IMR-90 (cell line): ENCODE data around the gene PGGHG. TPM values are rescaled to one million over a fixed set of nuclear protein-coding genes. Genes with fewer than 3 reads are reported as not detected.

Experiments
- ATAC-seq: fragments of 200-7000 bp; cut with Tn5 transposase; 2 replicates; pipeline ENCODE4 v1.9.1; 2020; ENCODE audit warnings: low read depth, mild to moderate bottlenecking, moderate library complexity
- BruUV-seq: library from RNA; stranded (reverse); fragments of 400-500 nt; replicated peaks from 2 replicates; lab custom pipeline; 2021; lab: Mats Ljungman, UMichigan
- CTCF ChIA-PET: fragments of 300-600 bp; formaldehyde crosslinking; extraction: SDS; loops from one replicate; lab custom pipeline; 2021; ENCODE audit warnings: antibody characterized with exemption; lab: Yijun Ruan, JAX
- POLR2A ChIA-PET: fragments of 300-600 bp; sonication (Branson Sonifier 250); formaldehyde crosslinking; loops from one replicate; lab custom pipeline; 2022; ENCODE audit warnings: antibody characterized with exemption; ENCODE audit not compliant: unreplicated experiment; lab: Charles Lee
- DNase-seq: peaks from one replicate; pipeline ENCODE4 v3.0.0; 2013
- H2AFZ ChIP-seq: replicated peaks from 2 replicates; pipeline ENCODE3; 2013; ENCODE audit warnings: low read length, mild to moderate bottlenecking; ENCODE audit not compliant: poor library complexity
- H2AK5ac ChIP-seq: 2 replicates; pipeline ENCODE4 v1.6.1; 2013; ENCODE audit warnings: low read depth, low read length, inconsistent platforms
- H2AK9ac ChIP-seq: replicated peaks from 2 replicates; pipeline ENCODE3; 2013; ENCODE audit warnings: mild to moderate bottlenecking, low read depth, low read length, moderate library complexity; ENCODE audit not compliant: poor library complexity
- H2BK120ac ChIP-seq: 2 replicates; pipeline ENCODE4 v1.6.1; 2013; ENCODE audit warnings: low read depth, low read length, inconsistent platforms
- H2BK15ac ChIP-seq: 3 replicates; pipeline ENCODE4 v1.6.1; 2013; ENCODE audit warnings: low read depth, low read length, inconsistent platforms
- H2BK20ac ChIP-seq: 2 replicates; pipeline ENCODE4 v1.6.1; 2013; ENCODE audit warnings: low read depth, mild to moderate bottlenecking, inconsistent platforms, low read length, moderate library complexity
- H2BK5ac ChIP-seq: 2 replicates; pipeline ENCODE4 v1.6.1; 2013; ENCODE audit warnings: mild to moderate bottlenecking, low read depth, low read length, inconsistent platforms; ENCODE audit not compliant: poor library complexity, severe bottlenecking
- H3K14ac ChIP-seq: replicated peaks from 2 replicates; pipeline ENCODE4 v1.6.1; 2013; ENCODE audit warnings: low read depth, low read length, inconsistent platforms
- H3K18ac ChIP-seq: 2 replicates; pipeline ENCODE4 v1.6.1; 2013; ENCODE audit warnings: low read depth, low read length, control low read depth
- H3K23ac ChIP-seq: 2 replicates; pipeline ENCODE4 v1.6.1; 2013; ENCODE audit warnings: low read depth, low read length, inconsistent platforms
- H3K27ac ChIP-seq: 2 replicates; pipeline ENCODE4 v1.5.1; 2013; ENCODE audit warnings: mild to moderate bottlenecking, control low read depth, low read length; ENCODE audit not compliant: insufficient read depth
- H3K27me3 ChIP-seq: 2 replicates; pipeline ENCODE4 v1.6.1; 2013; ENCODE audit warnings: low read length; ENCODE audit not compliant: control insufficient read depth, insufficient read depth
- H3K36me3 ChIP-seq: 2 replicates; pipeline ENCODE4 v1.6.1; 2013; ENCODE audit warnings: low read length, mixed read lengths; ENCODE audit not compliant: control insufficient read depth, insufficient read depth
- H3K4ac ChIP-seq: 2 replicates; pipeline ENCODE4 v1.6.1; 2013; ENCODE audit warnings: low read depth, low read length, inconsistent platforms
- H3K4me1 ChIP-seq: 2 replicates; pipeline ENCODE4 v1.6.1; 2013; ENCODE audit warnings: low read length, mixed read lengths; ENCODE audit not compliant: control insufficient read depth, insufficient read depth
- H3K4me2 ChIP-seq: 2 replicates; pipeline ENCODE4 v1.6.1; 2013; ENCODE audit warnings: low read depth, mild to moderate bottlenecking, control low read depth, low read length, moderate library complexity
- H3K4me3 ChIP-seq: 2 replicates; pipeline ENCODE4 v1.5.1; 2013; ENCODE audit warnings: low read depth, mild to moderate bottlenecking, control low read depth, low read length, moderate library complexity; ENCODE audit not compliant: insufficient read depth
- H3K56ac ChIP-seq: 2 replicates; pipeline ENCODE4 v1.6.1; 2013; ENCODE audit warnings: low read length, inconsistent platforms; ENCODE audit not compliant: insufficient read depth; ENCODE audit errors: extremely low read depth
- H3K79me1 ChIP-seq, 2 experiments: 2 replicates each; pipeline ENCODE4 v1.6.1; 2013; ENCODE audit warnings: low read length in 2 of 2, inconsistent platforms in 1 of 2, low read depth in 1 of 2
- H3K9ac ChIP-seq: 2 replicates; pipeline ENCODE4 v1.6.1; 2013; ENCODE audit warnings: low read depth, low read length, control low read depth
- H3K9me1 ChIP-seq: 2 replicates; pipeline ENCODE4 v1.6.1; 2013; ENCODE audit warnings: low read length, inconsistent platforms; ENCODE audit not compliant: insufficient read depth
- H3K9me3 ChIP-seq: 2 replicates; pipeline ENCODE4 v1.6.1; 2013; ENCODE audit warnings: low read length; ENCODE audit not compliant: control insufficient read depth, insufficient read depth
- H4K20me1 ChIP-seq: 2 replicates; pipeline ENCODE4 v1.6.1; 2013; ENCODE audit warnings: low read length, inconsistent platforms; ENCODE audit not compliant: insufficient read depth
- H4K5ac ChIP-seq: 2 replicates; pipeline ENCODE4 v1.6.1; 2013; ENCODE audit warnings: mild to moderate bottlenecking, low read depth, low read length, control low read depth
- H4K8ac ChIP-seq, 2 experiments: 2 replicates each; pipeline ENCODE4 v1.6.1; 2013; ENCODE audit warnings: low read depth in 2 of 2, low read length in 2 of 2, control low read depth in 1 of 2, inconsistent platforms in 1 of 2
- H4K91ac ChIP-seq: 2 replicates; pipeline ENCODE4 v1.6.1; 2013; ENCODE audit warnings: low read depth, low read length, inconsistent platforms; ENCODE audit not compliant: insufficient read depth
- BHLHE40 ChIP-seq: fragments of 150-350 bp; IDR thresholded peaks from 2 replicates; pipeline ENCODE4 v1.6.1; 2016; ENCODE audit warnings: mild to moderate bottlenecking, low read depth, low read length
- CHD1 ChIP-seq: IDR thresholded peaks from 2 replicates; pipeline ENCODE4 v1.6.1; 2012; ENCODE audit warnings: low read depth, low read length, improper control_type of control experiment
- FOS ChIP-seq: fragments of 150-350 bp; IDR thresholded peaks from 2 replicates; pipeline ENCODE4 v1.6.1; 2016; ENCODE audit warnings: low read depth, low read length
- MAFK ChIP-seq: IDR thresholded peaks from 2 replicates; pipeline ENCODE4 v1.6.1; 2012; ENCODE audit warnings: low read depth, low read length, improper control_type of control experiment
- MAZ ChIP-seq: IDR thresholded peaks from 2 replicates; pipeline ENCODE4 v1.6.1; 2012; ENCODE audit warnings: low read depth, mild to moderate bottlenecking, low read length, improper control_type of control experiment, moderate library complexity, borderline replicate concordance
- MXI1 ChIP-seq: IDR thresholded peaks from 2 replicates; pipeline ENCODE4 v1.6.1; 2012; ENCODE audit warnings: low read depth, mild to moderate bottlenecking, low read length, moderate library complexity, borderline replicate concordance
- NFE2L2 ChIP-seq: fragments of 150-350 bp; IDR thresholded peaks from 2 replicates; pipeline ENCODE4 v1.6.1; 2016; ENCODE audit warnings: low read depth, mild to moderate bottlenecking, low read length
- POLR2A ChIP-seq: IDR thresholded peaks from 2 replicates; pipeline ENCODE4 v1.6.1; 2012; ENCODE audit warnings: mild to moderate bottlenecking, low read depth, low read length
- RAD21 ChIP-seq: IDR thresholded peaks from 2 replicates; pipeline ENCODE4 v1.6.1; 2012; ENCODE audit warnings: low read length, improper control_type of control experiment
- RCOR1 ChIP-seq: IDR thresholded peaks from 2 replicates; pipeline ENCODE4 v1.6.1; 2012; ENCODE audit warnings: mild to moderate bottlenecking, low read length, improper control_type of control experiment; ENCODE audit not compliant: insufficient replicate concordance
- RFX5 ChIP-seq: IDR thresholded peaks from 2 replicates; pipeline ENCODE4 v1.8.0; 2012; ENCODE audit warnings: low read depth, mild to moderate bottlenecking, low read length, moderate library complexity
- SMC3 ChIP-seq: fragments of 150-350 bp; IDR thresholded peaks from 2 replicates; pipeline ENCODE4 v1.6.1; 2016; ENCODE audit warnings: low read depth, mild to moderate bottlenecking, antibody characterized with exemption, low read length, moderate library complexity
- WGBS, 2 experiments: methylation state at CpG; one replicate each; pipeline versions ENCODE4 v1.1.5 to v1.1.7; 2013; ENCODE audit warnings: missing lambda C conversion rate in 2 of 2; ENCODE audit not compliant: insufficient read length in 1 of 2; ENCODE audit errors: extremely low coverage in 2 of 2; 5-methylcytosine and 5-hydroxymethylcytosine counted together
- dilution Hi-C: fragments of 300-500 bp; cut with HindIII; formaldehyde crosslinking; loops from one replicate; pipeline ENCODE4 v1.14.3; 2018; ENCODE audit warnings: low sequenced_read_pairs; ENCODE audit not compliant: unreplicated experiment
- in situ Hi-C: fragments of 300-500 bp; cut with MboI; formaldehyde crosslinking; loops from 3 replicates; pipeline ENCODE4 v1.14.3; 2019; ENCODE audit warnings: low sequenced_read_pairs, inconsistent platforms, mixed read lengths
- intact Hi-C: fragments of 100-400 bp; cut with micrococcal nuclease; formaldehyde crosslinking; loops from 2 replicates; pipeline ENCODE4 v1.10.0; 2022
- polyA plus RNA-seq, 3 experiments: library from polyadenylated mRNA; depleted of rRNA; stranded (reverse); fragments of >200 nt; gene quantifications; 2 replicates each; pipeline ENCODE4 v1.2.3, GENCODE V29; 2012; ENCODE audit warnings: low replicate concordance in 1 of 3
- total RNA-seq: library from RNA; depleted of rRNA; stranded (reverse); fragments of >200 nt; gene quantifications from 2 replicates; pipeline ENCODE4 v1.2.3, GENCODE V29; 2012
- TF ChIP-seq, protein P1 (sequence below): conservative IDR thresholded peaks from 2 replicates; pipeline ENCODE4 v1.5.1; 2012; ENCODE audit warnings: mild to moderate bottlenecking, low read depth, low read length, improper control_type of control experiment
- TF ChIP-seq, protein P2 (sequence below): fragments of 150-350 bp; IDR thresholded peaks from 2 replicates; pipeline ENCODE4 v1.6.1; 2017; ENCODE audit warnings: mild to moderate bottlenecking, antibody characterized with exemption, low read length, low read depth
- TF ChIP-seq, protein P3 (sequence below): fragments of 150-350 bp; IDR thresholded peaks from 2 replicates; pipeline ENCODE4 v1.6.1; 2016; ENCODE audit warnings: low read depth, mild to moderate bottlenecking, low read length, moderate library complexity, borderline replicate concordance

PGGHG gene
- total and polyA plus RNA-seq, 2 of the 4 experiments (the other 2 are of a cell fraction): 1.8 to 17.0 TPM

DNA sequence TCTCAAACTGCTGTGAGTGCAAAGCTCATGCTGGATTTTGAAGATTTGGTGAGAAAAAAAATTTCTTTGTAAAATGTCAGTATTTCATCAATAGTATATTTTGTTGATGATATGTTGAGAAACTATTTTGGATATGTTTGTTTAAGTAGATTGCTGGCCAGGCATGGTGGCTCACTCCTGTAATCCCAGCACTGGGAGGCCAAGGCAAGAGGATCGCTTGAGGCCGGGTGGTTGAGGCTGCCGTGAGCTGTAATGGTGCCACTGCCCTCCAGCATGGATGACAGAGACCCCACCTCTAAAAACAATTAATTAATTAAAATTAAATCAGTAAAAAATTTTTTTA lies 38.6 kb downstream of the PGGHG start:
- peak; percentile 13; the same call in 1 of the 2 replicates for ATAC-seq
- H3K4me2 ChIP-seq: no peak overlapping the region
- H3K27me3 ChIP-seq: no peaks in the 10 kb centered on the region
- H3K4ac ChIP-seq: no peak overlapping the region
- H3K18ac ChIP-seq: no peak overlapping the region
- no peak overlapping the region for H3K9ac ChIP-seq
- H2BK120ac ChIP-seq: peak overlapping the region; percentile 11; the same call in 1 of the 2 replicates
- H2BK15ac ChIP-seq: no peak overlapping the region
- no peaks in the 10 kb centered on the region for H3K36me3 ChIP-seq
- peak overlapping the region; percentile 52 for H4K5ac ChIP-seq
- no peaks in the 10 kb centered on the region for H3K9me3 ChIP-seq
- ChIA-PET CTCF (no interaction called here), POLR2A (no interaction called here)
- no peak overlapping the region for H2BK20ac ChIP-seq
- no peak overlapping the region for H2BK5ac ChIP-seq
- no peaks in the 10 kb centered on the region for H3K79me1 ChIP-seq
- H2AK5ac ChIP-seq: no peak overlapping the region; the same call in 1 of the 2 replicates
- dilution Hi-C loops (no loop called here), intact Hi-C loops (no loop called here), in situ Hi-C loops (no loop called here)
- peak overlapping the region; percentile 43; the same call in 1 of the 2 replicates for H3K27ac ChIP-seq
- no peaks in the 10 kb centered on the region for H4K20me1 ChIP-seq
- DNase-seq: no peak
- WGBS, 2 experiments: no CpG with 5 or more reads among the region's 3 CpGs
- no TSS peak for BruUV-seq
- H4K8ac ChIP-seq: peak overlapping the region; percentile 49 to 84; a peak in 3 of 4 replicates
- H2AK9ac ChIP-seq: peak overlapping the region; percentile 70
- no peak overlapping the region for H3K14ac ChIP-seq
- peak overlapping the region; percentile 87 for H2AFZ ChIP-seq
- no peak for TF ChIP-seq MAFK
- TF ChIP-seq RFX5: no peak
- TF ChIP-seq FOS: no peak
- no peak for TF ChIP-seq BHLHE40
- TF ChIP-seq CHD1: no peak
- TF ChIP-seq RAD21: no peak
- TF ChIP-seq, protein P1, sequence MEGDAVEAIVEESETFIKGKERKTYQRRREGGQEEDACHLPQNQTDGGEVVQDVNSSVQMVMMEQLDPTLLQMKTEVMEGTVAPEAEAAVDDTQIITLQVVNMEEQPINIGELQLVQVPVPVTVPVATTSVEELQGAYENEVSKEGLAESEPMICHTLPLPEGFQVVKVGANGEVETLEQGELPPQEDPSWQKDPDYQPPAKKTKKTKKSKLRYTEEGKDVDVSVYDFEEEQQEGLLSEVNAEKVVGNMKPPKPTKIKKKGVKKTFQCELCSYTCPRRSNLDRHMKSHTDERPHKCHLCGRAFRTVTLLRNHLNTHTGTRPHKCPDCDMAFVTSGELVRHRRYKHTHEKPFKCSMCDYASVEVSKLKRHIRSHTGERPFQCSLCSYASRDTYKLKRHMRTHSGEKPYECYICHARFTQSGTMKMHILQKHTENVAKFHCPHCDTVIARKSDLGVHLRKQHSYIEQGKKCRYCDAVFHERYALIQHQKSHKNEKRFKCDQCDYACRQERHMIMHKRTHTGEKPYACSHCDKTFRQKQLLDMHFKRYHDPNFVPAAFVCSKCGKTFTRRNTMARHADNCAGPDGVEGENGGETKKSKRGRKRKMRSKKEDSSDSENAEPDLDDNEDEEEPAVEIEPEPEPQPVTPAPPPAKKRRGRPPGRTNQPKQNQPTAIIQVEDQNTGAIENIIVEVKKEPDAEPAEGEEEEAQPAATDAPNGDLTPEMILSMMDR: no peak
- no peak for TF ChIP-seq POLR2A
- TF ChIP-seq RCOR1: no peak
- TF ChIP-seq MXI1: no peak
- TF ChIP-seq, protein P2, sequence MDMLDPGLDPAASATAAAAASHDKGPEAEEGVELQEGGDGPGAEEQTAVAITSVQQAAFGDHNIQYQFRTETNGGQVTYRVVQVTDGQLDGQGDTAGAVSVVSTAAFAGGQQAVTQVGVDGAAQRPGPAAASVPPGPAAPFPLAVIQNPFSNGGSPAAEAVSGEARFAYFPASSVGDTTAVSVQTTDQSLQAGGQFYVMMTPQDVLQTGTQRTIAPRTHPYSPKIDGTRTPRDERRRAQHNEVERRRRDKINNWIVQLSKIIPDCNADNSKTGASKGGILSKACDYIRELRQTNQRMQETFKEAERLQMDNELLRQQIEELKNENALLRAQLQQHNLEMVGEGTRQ: no peak
- TF ChIP-seq SMC3: no peak
- TF ChIP-seq, protein P3, sequence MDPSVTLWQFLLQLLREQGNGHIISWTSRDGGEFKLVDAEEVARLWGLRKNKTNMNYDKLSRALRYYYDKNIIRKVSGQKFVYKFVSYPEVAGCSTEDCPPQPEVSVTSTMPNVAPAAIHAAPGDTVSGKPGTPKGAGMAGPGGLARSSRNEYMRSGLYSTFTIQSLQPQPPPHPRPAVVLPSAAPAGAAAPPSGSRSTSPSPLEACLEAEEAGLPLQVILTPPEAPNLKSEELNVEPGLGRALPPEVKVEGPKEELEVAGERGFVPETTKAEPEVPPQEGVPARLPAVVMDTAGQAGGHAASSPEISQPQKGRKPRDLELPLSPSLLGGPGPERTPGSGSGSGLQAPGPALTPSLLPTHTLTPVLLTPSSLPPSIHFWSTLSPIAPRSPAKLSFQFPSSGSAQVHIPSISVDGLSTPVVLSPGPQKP: no peak
- TF ChIP-seq MAZ: no peak
- no peak for TF ChIP-seq NFE2L2
- no peak overlapping the region for H3K56ac ChIP-seq
- no peaks in the 10 kb centered on the region for H3K9me1 ChIP-seq
- H3K4me3 ChIP-seq: no peak overlapping the region
- no peak overlapping the region for H3K23ac ChIP-seq
- no peak overlapping the region for H4K91ac ChIP-seq
- peaks cover 13% of the 10 kb centered on the region for H3K4me1 ChIP-seq
